HuH-7.5 (cell line): ENCODE data around the gene HMGB2.

ENCODE experiments used
- DNase-seq: peaks from one replicate; pipeline ENCODE4 v3.0.0; 2011; ENCODE audit warnings: low spot score

Gene HMGB2

DNA sequence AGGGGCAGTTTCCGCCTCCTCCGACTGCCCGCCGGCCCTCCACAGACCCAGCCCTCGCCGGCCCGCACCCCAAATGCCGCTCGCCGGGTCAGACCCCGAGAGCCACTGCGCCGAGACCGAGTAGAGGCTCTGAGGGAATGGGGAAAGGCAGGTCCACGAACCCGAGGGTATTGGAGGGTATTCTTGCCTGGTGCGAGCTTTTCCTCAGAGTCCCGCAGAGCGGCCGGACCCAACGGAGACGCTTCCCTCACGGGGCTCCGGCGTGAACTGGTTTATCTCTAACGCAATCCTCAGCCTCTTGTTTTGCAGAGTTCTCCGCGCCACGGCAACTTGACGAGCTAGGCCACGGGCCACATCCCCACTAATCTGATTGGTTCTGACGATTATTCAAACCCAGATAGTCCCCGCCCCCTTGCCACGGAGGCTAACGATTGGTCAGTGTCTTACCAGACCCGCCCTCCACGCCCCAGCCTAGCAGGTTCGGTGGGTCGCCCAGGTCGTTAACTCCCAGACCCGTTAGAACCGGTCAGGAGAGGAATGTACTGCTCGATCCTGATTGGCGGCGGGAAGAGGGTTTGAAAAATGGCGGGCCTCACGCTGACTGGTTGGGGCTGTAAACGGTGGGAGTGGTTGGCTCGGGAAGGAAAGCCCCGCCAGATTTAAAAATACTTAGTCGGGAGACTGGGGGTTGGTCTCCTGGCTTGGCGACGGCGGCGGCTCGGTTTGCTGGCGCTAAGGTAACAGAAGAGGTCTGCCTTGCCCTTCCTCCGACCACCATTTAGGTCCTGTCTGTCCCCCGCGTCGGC lies at the start of gene HMGB2:
Gene HMGB2, minus strand, starts transcription at position 274 of the 806 bp plus-strand sequence. CDS start 709 bp downstream, outside the sequence.
- peak; percentile 94 for DNase-seq

DNA sequence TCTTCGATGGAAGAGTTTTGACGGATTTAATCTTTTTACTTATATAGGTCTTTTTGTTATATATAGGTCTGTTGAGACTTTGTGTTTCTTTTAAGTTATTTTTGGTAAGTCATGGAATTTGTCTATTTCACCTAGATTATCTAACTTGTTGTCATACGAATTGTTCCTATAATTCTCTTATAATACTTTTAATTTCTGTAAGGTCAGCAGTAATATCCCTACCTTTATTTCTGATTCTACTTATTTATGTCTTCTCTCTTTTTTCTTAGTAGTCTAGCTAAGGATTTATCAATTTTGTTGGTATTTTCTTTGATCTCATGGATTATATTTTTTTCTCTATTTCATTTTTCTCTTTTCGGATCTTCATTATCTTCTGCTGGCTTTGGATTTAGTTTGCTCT lies 48.2 kb upstream of the HMGB2 start:
- DNase-seq: no peak

GRCh38 chr4:173381610-173382009 lies 47.5 kb upstream of the HMGB2 start:
- no peak for DNase-seq

DNA sequence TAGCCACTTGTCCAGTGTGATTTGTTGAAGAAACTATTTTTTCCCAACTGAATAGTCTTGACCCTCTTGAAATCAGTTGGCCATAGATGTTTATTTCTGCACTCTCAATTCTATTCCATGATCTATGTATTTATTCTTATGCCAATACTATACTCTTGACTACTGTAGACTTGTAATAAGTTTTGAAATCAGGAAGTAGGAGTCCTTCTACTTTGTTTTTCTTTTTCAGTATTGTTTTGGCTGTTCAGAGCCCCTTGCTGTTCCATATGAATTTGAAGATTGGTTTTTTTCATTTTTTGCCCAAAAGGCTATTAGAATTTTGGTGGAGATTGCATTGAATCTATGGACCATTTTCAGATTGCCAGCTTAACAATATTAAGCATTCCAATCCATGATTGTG lies 46.8 kb upstream of the HMGB2 start:
- no peak for DNase-seq

GRCh38 chr4:173379929-173380328 lies 45.8 kb upstream of the HMGB2 start:
- DNase-seq: no peak

- no peak for DNase-seq
These were observed 40.4 kb upstream of the HMGB2 start for GRCh38 chr4:173374588-173374987.

GRCh38 chr4:173371292-173372192 lies 37.4 kb upstream of the HMGB2 start:
- DNase-seq: peak; percentile 39

GRCh38 chr4:173370477-173371291 lies 36.5 kb upstream of the HMGB2 start, which contains the start of gene SAP30:
SAP30 (plus strand) TSS chr4:173370954; CDS start chr4:173371183, 229 bp downstream.
- peak; percentile 82 for DNase-seq

GRCh38 chr4:173370130-173370476 lies 35.9 kb upstream of the HMGB2 start:
- peak; percentile 6 for DNase-seq

DNA sequence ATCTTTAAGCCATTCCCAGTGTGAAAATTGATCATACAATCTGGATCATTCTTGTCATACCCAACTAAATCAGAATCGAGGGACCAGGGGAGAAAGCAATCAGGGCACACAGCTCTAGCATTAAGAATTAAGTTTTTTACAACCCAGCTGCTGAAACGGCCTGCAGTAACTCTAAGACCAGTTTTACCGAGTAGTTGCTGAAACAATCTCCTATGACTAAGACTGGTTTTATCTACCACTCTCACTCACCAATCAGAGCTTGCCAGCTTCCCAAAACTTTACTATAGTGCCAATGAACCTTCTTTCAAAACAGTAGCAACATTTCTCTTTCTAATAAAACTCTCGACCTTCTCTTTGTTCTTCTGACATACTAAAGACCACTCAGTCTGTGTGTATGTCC lies 33.8 kb upstream of the HMGB2 start:
- no peak for DNase-seq

DNA sequence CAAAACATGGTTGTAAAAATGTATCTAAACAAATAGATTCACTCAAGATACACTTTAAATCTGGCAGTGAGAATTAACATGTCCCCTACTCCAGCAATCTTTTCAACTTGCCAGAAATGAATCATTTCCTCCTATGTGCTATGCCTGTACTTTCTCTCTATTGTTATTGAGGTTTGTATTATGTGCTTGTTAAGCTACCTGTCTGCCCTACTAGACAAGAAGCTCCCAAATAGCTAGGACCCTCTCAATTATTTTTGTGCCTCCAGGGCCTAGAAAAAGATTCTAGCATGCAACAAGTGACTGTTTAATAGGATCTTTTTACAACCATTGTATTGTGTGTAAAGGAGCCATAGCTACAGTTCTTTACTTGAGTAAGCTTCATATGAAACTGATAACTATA lies 33.1 kb upstream of the HMGB2 start:
- no peak for DNase-seq

DNA sequence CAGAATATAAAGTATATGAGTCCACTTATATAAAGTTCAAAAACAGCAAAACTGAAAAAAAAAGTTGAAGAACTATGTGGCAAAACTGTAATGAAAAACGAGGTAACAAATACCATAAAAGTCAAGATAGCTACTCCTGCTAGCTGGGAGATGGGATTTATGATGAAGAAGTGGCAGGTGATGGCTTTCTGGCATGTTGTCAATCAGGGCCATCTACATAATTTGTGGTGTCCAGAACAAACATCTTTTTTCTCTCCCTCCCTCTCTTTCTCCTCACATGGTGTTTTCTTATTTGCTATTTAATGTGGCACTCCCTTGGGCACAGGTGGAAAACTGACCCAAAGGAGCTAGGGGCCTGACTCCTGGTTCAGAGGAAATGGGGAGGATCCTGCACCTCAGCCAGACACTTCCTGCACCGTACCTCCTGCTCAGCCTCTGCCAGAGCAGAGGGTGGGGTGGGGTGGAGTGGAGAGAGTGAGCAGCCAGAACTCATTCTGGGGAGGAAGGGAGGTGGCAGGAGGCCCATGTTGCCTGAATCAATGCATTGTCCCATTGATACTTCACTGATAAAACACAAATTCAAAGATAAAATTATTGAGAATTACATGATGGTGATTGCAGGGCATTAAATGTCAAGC lies 31.3 kb upstream of the HMGB2 start:
- no peak for DNase-seq

GRCh38 chr4:173362666-173363065 lies 28.5 kb upstream of the HMGB2 start:
- no peak for DNase-seq

DNA sequence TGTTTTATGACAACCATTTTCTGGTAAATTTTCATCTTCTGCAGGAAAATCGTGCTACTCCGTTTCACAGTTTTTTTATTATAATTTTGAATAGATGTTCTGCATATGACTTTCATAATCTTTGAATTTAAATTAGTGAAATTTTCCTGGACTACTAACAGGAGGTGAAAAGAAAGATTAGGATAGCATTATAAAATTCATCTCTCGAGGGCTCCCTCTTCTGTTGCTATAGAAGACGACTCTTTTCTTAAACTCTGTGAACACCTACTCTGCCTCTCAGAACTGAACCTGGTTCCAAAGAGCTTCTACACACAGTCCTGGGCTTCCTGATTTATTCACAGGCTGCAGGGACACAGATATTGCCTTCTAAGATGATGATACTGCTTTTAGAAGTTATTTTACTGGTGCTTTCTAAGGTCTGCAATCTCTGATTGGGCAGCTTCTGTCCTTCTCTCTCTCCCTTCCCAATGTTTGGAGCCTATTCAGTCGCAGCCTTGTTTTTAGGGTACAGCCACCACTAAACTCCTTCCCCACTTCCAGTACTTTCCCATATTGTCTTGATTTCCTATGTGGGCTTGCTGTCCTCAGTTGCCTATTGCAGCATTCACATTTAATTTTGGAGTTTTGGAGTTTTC lies 26.5 kb upstream of the HMGB2 start:
- no peak for DNase-seq

GRCh38 chr4:173357939-173358338 lies 23.8 kb upstream of the HMGB2 start:
- DNase-seq: no peak

DNA sequence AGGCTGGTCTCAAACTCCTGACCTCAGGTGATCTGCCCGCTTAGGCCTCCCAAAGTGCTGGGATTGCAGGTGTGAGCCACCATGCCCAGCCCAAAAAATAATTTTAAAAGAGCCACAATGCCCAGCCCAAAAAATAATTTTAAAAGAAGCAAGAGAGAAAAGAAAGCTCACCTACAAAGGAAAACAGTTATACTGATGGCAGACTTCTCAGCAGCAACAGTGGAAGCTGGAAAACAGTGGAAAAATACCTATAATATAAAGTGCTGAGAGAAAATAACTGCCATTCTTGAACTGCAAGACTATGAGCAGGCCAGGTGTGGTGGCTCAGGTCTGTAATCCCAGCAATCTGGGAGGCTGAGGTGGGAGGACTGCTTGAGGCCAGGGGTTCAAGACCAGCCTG lies 13.3 kb upstream of the HMGB2 start:
- no peak for DNase-seq

DNA sequence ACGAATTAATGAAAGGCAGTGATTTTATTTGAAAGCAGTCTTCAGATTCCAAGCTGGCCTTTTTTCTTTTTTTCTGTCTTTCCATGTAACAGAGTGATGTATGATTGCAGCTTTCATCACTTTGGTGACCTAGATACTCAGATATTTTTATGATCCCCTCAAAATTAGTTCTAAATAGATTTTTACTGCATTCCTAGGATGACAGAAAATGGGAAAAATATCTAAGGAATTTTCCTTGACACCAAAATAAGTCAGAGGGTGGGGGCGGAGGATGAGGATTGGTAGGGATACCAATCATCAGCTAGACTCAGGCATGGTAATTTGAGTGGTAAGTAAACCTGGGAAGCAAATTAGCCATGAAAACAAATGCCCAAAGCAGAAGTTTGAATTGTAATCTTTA lies 11.9 kb upstream of the HMGB2 start:
- DNase-seq: no peak

DNA sequence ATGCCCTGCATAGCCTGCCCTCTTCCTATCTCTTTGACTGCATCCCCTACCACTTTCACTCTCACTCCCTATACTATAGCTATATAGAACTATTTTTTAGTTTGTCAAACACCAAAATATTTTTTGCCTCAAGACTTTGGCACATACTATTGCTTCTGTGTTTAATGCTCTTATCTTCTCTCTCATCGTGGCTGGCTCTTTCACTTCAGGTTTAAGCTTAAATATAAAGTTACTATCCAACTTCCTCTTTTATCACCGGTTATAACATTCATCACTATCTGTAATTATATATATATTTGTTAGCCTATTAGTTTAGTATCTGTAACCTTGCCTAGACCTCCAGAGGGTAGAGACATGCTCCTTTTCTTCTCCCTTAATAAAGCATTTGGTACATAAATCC lies 11.5 kb upstream of the HMGB2 start:
- no peak for DNase-seq

- no peak for DNase-seq
These were observed 9.8 kb upstream of the HMGB2 start for GRCh38 chr4:173343832-173344397.

DNA sequence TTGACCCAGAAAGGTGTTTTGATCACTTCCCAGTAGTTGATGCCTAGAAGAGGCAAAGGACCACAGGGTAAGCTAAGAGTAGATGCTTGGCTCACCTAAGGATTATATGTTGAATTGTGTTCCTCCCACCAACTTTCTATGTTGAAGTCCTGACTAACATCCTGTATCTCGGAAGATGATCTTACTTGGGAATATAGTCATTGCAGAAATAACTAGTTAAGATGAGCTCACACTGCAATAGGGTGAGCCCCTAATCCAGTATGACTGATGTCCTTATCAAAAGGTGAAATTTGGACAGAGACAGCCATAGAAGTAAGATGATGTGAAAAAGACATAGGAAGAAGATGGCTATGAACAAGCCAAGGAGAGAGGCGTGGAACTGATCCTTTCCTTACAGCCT lies 3.3 kb upstream of the HMGB2 start:
- no peak for DNase-seq
